COLO829 (cell line): ENCODE results near the gene TACC2.
A peak's percentile ranks its signal among the peaks of the same experiment; 100 is the strongest.
"Not testable (repeated sequence)": the region's sequence is repeated elsewhere in the genome, so short reads cannot be mapped to it uniquely, and the experiment has no call there.

Experiments used
- DNase-seq: peaks from one replicate; pipeline ENCODE4 v3.0.0; 2012; ENCODE audit warnings: low spot score

Gene TACC2

DNA sequence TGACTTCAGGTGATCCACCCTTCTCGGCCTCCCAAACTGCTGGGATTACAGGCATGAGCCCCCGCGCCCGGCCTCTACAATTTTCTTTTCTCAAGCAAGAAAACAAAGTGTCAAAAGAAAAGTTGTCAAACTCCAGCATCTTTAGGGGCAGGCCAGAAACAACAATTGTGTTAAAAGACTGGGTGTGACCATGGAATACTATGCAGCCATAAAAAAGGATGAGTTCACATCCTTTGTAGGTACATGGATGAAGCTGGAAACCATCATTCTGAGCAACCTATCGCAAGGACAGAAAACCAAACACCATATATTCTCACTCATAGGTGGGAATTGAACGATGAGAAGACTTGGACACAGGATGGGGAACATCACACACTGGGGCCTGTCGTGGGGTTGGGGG, 34.3 kb downstream of the TACC2 start:
- DNase-seq, result not testable (repeated sequence)

DNA sequence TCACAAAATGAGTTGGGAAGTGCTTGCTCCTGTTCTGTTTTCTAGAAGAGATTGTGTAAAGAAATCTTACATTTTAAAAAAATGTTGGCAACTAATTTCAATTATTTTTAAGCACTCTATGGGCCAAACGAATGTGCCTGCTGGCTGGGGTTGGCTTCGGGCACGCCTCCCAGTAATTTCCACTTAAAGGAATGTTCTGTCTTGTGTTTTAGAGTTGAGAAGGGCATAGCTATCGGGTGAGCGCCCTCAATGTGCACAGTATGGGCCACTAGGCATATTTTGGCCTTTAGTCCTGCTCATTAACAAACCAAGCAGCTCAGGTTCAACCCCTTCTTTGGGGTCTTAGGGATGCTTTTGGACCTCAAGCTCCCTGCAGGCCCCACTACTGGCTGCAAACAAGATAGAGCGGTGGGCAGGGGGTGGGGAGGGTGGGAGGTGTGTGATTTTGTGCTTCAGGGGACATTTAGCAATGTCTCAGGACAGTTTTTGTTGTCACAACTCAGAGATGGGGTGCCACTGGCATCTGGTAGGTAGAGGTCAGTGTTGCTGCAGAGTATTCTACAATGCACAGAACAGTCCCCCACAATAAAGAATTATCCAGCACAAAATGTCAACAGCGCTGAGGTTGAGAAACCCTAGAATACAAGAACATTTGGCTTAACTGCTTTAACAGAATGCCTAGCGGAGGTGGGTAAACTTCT, 40.7 kb downstream of the TACC2 start:
- no peak for DNase-seq

DNA sequence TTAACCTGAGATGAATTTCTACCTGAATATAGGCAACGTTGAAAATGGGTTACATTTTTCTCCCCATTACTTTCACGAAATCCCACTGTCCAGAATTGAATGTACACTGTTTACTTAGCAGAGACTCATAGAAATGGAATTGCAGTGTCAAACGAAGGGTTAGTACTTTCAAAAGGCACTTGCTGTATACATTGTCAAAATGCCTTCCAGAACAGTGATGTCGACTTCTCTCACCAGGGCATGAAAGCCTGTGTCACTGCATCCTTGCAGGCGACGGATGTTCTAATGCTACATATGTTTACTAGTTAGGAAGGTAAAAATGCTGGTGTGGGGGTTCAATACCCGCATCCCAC, 41.2 kb downstream of the TACC2 start:
- DNase-seq, result no peak

DNA sequence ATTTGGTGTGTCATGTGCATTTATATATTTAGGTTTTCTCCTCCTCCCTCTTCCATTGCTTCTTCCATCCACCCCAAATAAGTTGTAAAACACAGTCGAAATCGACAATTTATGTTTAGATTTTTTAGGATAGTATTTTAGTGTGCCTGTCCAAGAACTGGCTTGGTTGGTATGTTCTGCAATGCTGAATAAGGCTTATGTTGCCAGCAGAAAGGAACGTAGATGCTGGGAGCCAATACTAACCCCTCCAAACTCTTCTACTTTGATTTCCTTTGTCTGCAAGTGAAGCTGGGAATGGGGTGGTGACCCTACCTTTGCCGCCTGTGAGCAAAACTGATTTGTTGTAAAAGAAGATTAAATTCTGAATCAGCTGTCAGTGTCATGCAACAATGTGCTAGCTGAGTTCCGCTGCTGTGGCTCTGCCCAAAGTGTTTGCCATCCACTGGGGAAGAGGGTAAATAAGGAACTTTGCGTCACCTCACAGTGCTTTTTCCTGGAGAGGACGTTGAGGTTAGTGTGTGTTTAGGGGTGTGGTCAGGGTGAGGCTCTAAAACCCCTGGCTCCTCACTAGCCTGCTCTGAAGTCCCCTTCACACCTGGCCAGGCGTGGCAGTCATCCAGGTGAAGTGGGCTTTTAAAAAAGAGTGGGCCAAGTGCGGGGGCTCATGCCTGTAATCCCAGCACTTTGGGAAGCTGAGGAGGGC, 44.4 kb downstream of the TACC2 start:
- no peak for DNase-seq

DNA sequence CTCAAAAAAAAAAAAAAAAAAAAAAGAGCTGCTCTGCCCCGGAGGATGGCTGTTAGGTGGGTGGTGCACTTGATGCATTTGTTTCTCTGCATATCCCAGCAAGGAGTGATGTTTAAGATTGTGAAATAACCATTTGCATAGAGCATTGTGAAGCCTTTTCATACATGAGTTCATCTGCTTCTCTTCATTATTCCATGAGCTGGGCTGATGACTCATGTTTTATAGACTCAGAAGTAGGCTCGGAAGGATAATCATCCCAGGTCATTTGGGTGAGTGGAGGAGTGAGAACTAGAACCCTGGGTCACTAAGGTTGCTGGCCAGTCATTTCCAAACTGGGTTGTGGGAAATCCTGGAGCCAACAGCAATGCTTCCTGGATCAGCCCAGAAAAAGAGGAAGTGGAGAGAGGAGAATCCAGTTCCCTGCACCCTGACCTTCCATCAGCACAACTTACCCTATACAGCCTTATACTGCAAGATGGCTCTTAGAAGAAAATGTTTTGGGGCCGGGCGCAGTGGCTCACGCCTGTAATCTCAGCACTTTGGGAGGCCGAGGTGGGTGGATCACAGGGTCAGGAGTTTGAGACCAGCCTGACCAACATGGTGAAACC, 45.3 kb downstream of the TACC2 start:
- DNase-seq, result peak; percentile 62

DNA sequence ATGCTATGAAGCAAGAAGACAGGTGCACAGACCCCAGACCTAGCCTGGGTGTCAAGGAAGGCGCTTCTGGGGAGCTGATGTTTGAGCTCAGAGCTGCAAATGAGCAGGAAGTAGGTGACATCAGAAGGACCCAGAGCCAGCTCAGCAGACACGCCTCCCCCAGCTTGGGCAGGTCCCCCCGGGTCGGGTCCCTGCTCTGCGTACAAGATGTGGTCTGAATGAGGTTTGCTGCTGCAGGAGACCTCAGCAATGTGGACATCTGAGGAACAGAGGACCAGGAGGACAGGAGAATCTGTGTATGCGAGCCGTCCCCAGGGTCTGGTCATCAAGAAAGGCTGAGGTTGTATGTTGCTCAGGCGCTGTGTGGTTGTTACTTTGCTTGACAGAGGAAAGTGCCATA, 51.8 kb downstream of the TACC2 start:
- DNase-seq, result no peak

DNA sequence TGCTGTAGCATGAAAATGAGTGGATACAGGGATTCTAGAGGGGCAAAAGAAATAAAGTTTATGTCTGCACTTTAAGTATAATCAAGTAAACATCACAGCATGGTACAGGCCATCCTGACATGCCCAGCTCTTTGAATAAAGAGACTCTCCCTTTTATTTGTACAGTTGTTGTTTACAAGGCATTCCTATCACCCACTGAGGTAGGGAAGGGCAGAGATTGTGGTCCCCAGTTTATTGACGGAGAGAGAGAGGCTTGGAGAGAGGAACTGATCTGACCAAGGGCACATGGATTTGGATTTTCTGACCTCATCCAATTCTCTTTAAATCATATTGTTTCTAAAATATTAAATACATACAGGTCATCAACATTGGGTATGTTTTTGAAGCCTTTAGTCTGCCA, 53.9 kb downstream of the TACC2 start:
- no peak for DNase-seq

DNA sequence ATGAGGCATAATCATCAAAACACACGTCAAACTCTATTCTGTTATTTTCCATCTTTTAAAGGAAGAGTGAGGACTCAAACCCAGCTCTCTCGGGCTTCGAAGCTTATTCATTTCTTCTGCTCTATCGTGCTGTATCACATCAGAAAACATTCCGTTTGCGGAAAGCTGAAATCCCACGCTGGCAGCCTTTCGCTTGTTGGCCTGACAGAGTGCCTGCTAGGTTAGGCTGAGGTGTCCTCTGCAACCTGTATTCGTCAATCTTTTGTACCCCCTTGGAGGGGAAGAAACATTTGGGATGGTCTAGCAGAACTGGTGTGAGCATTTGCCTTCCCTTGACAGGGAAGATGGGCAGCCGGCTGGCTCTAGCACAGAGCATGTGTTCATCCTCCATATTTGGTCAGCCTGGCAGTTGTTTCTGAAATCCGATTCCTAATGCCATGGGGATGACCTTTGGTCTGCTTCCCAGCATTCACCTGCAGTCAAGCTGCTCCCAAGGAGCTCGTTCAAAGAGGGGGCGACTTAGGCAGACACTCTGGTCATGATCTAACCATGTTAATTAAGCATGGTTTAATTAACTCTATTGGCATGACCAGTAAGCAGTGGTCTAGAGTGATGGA, 55.2 kb downstream of the TACC2 start:
- DNase-seq, result no peak

DNA sequence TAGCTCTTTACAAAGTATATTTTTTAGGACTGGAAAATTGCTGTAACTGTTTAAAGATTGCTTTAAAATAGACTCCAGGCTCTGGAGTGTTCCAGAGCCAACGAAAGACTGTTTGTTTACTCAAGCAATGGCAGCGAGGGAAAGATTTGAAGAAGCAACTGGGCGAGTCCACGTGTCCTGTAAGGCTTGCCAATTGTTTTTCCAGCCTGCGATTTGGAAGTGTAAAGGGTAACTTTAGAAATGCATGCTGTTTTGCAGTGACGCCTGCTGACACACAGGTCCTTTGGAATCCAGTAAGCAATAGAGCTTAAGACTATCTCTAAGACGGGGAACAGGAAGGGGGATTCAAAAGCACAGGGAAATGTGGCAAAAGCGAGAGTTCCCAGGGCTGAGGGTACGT, 55.8 kb downstream of the TACC2 start:
- no peak for DNase-seq

DNA sequence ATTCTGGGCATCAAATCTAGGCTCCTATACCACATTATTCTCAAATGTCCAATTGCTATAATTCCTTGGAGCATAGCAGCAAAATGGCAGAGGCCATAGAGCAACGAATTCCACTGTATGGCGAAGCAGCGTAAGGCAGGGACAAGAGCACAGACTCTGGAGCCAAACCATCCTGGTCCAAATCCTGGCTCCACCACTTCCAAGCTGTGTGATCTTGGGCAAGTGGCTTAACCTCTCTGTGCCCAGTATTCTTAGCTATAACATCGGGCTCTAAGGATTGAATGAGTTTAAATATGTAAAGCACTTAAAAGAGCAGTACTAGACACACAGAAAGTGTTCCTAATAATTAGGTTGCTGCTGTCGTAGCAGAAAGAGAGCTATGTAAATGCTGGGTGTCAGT, 56.2 kb downstream of the TACC2 start:
- DNase-seq, result no peak

DNA sequence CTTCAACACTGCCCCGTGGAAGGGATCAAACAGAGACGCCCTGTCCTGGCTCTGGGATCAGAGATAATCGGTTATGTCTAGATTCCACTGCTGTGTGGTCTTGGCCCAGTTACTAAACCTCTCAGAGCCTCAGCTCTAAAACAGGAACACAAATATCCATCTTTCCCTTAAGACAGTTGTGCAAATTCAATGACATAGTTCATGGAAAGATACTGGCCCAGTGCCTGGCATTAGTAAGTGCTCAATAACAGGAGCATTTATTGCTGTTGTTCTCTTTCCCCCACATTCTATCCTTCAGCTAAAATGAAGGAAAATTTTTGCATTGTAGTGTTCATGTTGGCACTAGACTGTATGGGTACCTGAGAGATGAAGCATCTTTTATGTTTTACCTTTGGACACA, 58.6 kb downstream of the TACC2 start:
- no peak for DNase-seq

DNA sequence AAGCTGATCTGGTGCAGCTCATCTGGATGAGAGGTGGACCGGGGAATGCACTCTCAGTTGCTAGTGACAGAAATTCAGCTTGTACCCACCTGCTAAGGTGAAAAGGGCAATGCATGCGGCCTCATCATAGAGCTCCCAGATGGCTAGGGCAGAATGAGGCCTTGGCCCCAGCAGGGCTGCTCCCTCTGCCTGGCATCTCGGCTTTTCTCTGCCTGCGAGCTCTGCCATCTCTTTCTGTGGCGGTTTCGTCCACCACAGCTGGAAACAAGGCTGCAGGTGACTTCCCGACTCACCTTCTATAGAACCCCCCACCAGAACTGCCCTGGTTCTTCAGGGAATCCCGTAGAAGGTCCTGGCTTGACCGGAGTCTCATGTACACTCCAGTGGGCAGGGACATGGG, 60.1 kb downstream of the TACC2 start:
- no peak for DNase-seq

DNA sequence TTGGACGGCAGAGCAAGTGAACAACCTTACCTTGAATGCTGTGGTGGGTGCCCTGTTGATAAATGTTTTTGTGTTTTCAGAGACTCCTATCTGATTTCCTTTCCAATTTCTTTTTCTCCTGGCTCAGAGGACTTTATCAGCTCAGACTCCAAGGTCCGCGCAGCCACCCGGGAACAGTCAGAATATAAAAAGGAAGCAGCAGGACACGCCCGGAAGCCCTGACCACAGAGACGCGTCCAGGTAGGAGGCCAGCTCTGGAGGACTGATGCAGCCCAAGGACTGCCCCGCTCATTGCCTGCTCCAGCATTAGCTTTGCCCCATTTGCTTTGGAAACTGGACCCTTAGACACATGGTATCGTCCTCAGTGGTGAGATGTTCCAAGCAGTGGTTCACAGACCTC, 61.3 kb downstream of the TACC2 start:
- no peak for DNase-seq

DNA sequence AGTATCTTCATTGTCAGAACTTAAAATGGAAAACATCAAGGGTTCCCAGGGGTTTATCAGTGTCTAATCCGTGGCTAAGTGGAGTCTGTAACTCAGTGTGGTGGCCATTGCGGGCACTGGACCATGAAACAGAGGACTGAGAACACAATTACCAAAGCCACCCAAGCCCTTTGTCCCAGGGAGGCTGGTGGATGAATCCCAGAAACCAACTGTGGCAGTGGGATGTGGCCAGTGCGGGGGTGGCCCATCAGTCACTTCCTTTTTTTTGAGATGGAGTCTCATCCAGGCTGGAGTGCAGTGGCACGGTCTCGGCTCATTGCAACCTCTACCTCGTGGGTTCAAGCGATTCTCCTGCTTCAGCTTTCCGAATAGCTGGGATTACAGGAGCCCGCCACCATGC, 61.8 kb downstream of the TACC2 start:
- no peak for DNase-seq

DNA sequence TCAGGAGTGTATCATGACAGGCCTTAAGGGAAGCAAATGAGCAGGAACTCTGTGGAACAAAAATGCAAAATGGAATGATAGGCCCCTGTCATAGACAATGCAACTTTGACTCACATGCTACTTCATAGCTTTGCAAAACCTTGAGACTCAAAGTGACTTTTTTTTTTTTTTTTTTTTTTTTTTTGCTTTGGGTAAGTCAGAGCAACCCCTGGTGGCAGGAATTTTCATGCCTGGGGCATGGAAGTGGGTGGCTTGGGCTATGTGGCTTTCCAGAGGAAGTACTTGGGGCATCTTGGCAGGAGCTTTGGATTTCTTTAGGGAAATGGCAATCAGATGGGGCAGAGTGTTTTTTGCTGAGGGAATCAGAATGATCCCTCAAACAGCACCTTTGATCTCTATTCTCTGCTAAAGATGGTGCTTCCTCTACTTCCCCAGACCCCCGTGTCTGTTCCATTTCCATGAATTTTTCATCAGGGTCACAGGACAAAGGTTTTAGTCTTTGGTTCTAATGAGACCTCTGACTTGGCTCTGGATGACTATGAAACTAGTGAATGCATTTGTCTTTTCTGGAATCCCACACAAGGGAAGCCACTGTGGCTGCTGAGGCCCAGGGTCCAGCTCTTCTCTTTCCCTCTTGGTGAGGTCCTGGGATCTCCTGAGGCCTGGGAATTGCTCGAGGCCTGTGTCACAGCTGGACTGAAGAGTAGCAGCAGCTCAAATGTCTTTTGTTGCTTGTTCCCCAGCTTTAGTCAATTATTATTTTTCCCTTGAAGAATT, 62.8 kb downstream of the TACC2 start:
- DNase-seq, result peak; percentile 54

DNA sequence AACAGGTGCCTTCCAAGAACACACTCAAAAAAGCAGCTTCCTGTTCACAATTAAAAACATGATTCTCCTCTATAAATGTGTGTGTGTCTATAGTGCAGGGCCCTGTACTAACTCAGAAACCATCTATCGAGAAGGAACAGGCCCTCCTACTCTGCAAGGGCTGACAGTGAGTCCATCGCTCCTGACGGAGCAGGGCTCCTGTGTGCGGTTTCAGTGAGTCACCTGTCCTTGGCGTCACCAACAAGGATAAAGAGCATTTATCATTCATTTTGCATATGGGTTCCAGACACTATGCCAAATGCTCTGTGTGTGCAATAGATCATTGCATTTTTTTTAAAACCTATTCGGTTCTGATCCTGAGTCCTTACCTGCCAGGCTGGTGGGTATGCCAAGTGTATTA, 63.7 kb downstream of the TACC2 start:
- no peak for DNase-seq

DNA sequence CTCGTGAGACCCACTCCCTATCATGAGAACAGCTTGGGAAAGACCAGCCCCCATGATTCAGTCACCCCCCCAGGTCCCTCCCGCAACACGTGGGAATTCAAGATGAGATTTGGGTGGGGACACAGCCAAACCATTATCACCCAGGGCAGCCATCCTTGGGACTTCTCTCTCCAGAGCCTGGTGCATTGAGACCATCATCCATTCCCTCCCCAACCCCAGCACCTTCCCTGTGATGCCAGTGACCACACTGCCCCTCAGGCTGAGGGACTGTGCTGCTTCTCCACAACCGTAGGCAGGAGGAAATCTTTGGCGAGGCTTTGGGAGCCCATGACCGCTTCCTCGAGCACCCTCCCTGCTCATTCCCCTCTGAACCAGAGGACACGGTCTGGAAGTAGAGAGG, 64.4 kb downstream of the TACC2 start:
- no peak for DNase-seq

DNA sequence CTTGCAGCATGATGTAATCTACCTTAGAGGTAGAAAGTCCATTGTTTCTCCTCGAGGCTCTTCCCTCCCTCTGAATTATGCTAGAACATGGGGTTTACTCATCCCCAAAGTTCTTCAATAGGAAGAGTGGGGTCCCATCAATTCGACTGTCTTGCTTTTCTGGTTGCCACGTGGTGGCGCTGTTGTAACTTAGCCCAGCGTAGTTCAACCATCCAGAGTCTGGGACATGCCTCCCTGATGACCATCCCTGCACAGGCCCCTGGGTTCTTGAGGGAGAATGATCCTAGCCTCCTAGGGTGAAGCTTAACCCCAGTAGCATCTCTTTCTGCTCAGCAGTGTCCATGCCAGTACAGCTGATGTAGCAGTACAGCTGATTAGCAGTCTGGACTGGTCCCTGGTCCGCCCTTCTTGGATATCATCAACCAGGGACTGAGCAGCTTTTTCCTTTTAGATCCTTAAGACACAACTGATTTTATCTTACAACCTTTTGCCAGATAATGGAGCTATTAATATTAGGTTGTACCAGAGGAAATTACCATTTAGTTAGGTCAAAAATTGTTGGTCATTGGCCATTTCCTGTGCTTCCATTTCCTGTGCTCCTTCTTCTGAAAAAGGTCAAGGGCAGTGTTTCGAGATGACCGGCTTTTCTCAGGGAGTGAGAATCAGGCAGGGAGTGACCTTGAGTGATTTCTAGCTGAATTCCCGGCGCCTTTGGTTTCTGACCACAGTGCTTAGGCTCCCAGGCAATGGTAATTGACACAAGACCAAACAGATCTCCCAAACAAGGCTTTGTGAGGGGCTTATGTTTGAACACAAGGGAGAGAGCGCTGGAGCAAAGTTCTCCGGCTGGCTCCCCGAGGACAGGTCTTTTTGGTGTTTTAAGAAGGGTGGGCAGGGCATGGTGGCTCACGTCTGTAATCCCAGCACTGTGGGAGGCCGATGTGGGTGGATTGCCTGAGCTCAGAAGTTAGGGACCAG, 65.4 kb downstream of the TACC2 start:
- DNase-seq, result no peak

DNA sequence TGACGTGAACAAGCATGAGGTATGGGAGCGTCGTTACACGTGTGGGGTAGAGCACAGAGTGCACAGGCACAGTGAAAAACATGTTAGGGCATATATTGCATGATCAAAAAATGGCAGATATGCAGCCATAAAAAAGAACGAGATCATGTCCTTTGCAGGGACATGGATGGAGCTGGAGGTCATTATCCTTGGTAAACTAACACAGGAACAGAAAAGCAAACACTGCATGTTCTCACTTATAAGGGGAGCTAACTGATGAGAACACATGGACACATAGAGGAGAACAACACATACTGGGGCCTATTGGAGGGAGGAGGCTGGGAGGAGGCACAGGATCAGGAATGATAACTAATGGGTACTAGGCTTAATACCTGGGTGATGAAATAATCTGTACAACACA, 66.3 kb downstream of the TACC2 start:
- no peak for DNase-seq

DNA sequence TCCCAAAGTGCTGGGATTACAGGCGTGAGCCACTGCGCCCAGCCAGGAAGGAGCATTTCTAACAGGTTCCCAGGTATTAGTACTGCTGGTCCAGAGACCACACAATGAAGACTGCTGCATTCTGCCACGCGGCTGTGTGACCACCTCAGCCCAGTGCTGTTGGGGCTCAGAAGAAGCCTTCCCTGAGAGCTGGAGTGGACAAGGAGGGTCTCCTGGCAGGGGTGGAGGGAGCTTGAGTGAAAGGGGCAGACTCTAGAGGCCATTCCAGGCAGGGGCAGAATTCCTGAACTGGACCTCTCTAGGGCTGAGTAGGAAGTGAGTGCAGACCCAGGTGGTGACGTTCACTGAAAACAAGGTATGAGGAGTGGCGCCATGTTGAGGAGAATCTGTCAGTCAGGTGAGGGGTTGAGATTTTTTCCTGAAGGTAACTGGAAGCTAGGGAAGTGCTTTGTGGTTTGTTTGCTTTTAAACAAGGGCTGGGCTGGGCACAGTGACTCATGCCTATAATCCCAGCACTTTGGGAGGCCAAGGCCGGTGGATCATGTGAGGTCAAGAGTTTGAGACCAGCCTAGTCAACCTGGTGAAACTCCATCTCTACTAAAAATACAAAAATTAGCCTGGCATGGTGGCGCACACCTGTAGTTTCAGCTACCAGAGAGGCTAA, 67.6 kb downstream of the TACC2 start:
- DNase-seq, result no peak
